ENCODE data around the gene NUP210.

The NUP210 gene

DNA sequence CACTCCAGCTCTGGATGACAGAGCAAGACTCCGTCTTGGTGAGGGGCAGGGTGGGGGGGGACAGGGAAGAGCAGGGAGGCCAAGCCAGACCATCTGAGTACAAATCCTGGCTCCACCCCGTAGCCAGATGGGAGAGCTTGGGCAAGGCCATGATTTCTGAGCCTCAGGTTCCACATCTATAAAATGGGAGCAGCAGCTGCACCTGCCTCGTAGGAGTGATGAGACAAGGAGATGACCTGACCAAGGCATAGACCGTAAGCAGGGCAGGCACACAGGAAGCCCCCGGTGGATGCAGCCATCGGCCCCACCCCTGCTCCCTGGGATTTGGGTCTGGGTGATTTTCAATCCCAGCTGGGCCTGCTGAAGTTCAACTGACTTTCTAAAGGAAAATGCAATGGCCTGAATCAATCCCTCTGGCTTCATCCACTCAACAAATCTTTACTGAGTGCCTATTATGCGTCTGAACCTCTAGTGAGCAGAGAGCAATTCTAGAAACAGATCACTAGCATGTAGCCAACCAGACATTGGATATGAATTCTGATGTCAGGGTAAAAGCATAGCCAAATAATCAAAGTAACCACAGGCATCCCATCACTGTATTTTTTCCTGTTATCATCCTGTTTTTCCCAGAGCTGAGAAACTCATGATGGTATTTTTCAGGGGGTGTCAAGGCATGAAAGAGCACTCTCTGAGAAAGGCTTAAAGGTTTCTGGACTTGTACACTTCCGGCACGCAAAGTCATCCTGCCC lies 141.2 kb downstream of the NUP210 start:
- H3K27ac ChIP-seq = no peak overlapping the region
- TF ChIP-seq, protein P1, sequence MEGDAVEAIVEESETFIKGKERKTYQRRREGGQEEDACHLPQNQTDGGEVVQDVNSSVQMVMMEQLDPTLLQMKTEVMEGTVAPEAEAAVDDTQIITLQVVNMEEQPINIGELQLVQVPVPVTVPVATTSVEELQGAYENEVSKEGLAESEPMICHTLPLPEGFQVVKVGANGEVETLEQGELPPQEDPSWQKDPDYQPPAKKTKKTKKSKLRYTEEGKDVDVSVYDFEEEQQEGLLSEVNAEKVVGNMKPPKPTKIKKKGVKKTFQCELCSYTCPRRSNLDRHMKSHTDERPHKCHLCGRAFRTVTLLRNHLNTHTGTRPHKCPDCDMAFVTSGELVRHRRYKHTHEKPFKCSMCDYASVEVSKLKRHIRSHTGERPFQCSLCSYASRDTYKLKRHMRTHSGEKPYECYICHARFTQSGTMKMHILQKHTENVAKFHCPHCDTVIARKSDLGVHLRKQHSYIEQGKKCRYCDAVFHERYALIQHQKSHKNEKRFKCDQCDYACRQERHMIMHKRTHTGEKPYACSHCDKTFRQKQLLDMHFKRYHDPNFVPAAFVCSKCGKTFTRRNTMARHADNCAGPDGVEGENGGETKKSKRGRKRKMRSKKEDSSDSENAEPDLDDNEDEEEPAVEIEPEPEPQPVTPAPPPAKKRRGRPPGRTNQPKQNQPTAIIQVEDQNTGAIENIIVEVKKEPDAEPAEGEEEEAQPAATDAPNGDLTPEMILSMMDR (conservative IDR thresholded peaks at IDR 0.05) = no peak

DNA sequence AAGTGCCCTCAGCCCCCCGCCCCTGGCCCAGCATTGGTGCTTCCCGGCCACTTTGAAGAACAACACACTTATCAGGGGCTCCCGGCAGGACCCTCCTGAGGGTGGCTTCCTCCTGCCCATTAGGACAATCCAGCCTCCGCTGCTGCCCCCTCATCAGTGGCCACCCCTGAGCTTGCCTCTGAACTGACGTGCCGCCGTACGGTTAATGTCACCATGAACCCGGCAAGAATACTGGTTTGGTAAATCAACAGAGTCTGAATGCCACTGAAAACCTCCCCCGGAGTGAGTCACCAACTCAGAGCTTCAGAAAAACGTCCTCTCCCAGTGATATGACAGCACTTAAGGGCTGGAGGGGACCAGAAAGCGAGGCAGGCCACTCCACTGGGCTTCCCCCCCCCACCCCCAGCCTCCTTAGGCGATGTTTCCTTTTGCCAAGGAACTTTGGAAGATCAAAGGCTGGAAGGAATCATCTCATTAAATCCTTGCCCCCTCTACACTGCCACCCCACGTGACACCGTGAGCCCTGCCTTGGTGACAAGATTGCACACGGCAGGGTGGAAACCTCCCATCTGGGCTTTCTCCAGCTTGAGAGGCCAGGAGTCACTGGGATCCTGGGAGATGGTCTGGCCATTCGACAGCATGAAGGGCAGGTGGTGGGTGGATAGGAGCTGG lies 142.1 kb downstream of the NUP210 start:
- TF ChIP-seq, protein P1 (conservative IDR thresholded peaks at IDR 0.05) = no peak
- H3K27ac ChIP-seq = no peak overlapping the region

DNA sequence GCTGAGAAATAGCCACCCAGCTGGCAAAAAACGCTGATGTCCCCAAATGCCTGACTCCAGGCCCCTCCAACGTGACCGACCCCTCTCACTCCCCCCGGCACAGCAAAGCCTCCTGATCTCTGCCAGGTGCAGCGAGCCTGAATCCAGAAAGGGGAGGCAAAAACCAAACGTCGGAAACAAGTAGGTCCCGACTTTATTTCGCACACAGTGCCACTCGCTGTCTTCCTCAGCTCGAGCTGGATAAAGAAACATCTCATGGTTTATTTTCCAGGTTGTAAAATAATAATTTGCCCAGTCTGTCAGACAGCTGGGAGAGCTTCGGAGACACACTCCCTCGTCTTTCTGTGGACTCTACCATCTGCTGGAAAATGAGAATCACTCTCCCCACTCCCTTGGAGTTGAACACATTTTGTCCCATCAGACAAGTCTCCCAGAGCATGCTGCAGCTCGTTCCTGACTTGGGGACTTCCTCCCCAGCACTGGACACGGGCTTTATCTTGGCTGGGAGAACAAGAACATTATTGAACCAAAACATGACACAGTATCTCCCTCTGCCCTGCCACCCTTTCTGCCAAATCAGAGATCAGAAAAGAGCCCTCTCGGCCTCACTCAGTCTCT lies 142.8 kb downstream of the NUP210 start:
- H3K27ac ChIP-seq = no peak overlapping the region
- TF ChIP-seq, protein P1 (conservative IDR thresholded peaks at IDR 0.05) = no peak

DNA sequence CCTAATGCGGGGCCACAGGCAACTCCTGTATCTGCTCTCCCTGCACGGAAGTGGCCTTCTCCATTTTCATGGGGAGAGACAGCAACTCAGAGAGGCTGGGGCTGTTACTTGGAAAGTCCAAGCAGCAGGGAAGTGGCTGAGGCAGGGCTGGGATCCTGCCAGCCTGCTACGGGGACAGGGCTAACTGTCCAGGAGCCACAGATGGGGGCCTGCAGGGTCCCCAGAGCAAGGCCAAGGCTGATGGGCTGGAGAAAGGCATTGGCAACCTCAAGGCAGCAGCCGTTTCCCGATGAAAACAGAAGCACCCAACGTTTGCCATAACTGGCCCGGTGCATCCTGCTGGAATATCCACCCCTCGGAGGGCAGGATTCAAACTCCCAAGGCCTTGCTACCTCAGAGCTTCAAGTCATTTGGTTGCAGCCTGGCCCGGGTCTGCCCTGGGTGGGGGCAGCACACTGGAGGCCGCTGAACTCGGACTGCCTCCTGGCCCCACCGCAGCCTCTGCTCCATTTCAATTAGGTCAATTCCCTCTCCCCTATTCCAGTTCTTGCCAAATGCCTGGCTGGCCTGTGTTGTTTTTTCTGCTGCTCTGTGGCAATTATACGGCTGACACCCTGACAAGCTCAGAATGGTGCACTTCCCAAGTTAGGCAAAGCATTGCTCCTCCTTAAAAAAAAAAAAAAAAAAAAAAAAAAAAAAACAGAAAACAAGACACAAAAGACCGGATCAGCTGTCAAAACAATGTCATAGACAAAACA lies 143.5 kb downstream of the NUP210 start:
- TF ChIP-seq, protein P1 (conservative IDR thresholded peaks at IDR 0.05) = no peak

DNA sequence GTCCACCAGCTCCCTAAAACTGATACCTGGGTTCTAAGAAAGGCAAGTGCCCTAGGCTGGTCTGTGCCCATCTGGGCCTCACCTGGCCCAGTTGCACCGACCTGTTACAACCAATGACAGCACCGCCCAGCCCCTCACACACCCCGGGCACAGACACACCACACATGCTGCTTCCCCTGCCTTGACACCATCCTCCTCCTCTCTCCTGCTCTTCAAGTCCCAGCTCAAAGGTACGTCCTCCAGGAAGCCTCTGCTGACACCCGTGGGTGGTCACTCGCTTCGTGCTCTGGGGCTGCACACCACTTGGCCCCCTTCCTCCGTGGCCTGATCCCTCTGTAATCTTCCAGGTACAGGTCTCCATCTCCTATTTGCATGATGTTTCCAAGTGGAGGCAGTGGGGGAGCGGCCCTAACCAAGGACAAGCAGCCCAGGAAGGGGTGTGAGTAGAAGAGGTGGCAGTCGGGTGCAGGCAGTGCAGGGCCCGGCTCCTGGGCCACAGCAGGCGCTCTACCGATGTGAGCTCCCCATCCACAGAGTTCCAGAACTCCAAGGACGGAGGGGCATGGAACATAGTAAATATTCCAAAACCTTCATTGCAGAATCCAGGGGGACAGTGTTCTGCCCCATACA lies 144.6 kb downstream of the NUP210 start:
- TF ChIP-seq, protein P1 (conservative IDR thresholded peaks at IDR 0.05) = no peak
- H3K27ac ChIP-seq = no peak overlapping the region

More for the DNA sequence above, 143.5 kb downstream of the NUP210 start:
- H3K27ac ChIP-seq = no peak overlapping the region

DNA sequence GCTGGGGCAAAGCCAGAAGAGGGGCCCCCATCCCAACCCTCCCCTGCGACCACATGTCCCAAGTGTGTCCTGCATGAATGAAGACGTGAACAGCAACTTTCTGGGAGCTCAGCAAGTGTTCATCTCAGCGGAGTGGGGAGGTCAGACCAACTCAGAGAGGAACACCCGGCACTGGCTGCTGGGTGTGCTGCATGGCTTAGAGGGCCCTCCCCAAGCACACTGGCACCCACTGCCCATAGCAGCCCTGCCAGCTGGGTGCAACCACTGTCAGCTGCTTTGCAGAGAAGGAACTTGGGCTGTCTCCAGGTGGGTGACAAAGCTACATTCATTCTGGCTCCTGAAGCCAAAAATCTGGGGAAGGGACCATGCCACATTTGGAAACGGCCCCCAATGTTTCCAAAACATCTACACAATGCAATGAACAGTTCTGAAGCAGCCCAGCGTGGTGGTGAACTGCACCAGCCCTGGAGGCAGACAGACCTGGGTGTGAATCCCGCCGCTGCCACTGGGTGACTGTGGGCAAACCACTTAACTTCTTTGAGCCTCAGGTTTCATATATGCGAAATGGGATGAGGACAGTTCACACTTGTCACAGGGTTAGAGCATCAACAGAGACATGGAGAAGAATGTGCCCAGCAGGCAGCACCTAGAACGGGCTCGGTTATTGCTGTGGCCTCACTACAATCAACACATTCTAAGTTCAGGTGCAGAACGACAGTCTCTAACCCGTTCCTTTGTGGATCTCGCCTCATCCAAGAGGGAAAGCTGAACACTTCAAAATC lies 145.4 kb downstream of the NUP210 start:
- TF ChIP-seq, protein P1 (conservative IDR thresholded peaks at IDR 0.05) = no peak
- H3K27ac ChIP-seq = no peak overlapping the region

Measured in VCaP (cell line).